HG02571 (cell line): ENCODE results near the gene PRMT5.
"Not testable (repeated sequence)": the region's sequence is repeated elsewhere in the genome, so short reads cannot be mapped to it uniquely, and the experiment has no call there.

Experiments
- ATAC-seq: cut with Tn5 transposase; IDR thresholded peaks from one replicate; pipeline ENCODE4 v1.9.1; 2021; ENCODE audit warnings: mild to moderate bottlenecking, moderate library complexity; ENCODE audit not compliant: unreplicated experiment

Gene PRMT5

GRCh38 chr14:22929104-22929960 lies at the start of gene PRMT5:
TSS of gene PRMT5 (minus strand) at chr14:22929376. CDS start at chr14:22929361, 15 bp downstream.
- peak; percentile 94 for ATAC-seq

DNA sequence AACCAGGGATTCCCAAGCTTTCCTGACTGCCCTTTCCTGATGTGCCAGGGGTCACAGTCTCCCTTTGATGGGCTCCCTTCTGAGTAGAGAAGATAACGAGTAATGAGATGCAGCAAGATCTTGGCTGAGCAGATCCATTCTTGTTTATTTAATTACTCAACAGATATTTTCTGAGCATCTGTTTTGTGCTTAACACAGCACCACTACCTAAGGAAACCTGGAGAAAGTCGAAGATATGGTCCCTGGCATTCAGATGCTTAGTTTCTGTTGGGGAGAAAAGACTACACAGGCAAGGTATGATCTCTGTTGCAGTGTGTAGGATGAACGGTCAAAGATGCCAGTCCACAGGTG lies 49.3 kb upstream of the PRMT5 start:
- ATAC-seq: no peak

- ATAC-seq: no peak
Measured at GRCh38 chr14:22977684-22978486, 48.7 kb upstream of the PRMT5 start.

- ATAC-seq: no peak
Measured at GRCh38 chr14:22977434-22977683, 48.2 kb upstream of the PRMT5 start.

- ATAC-seq: no peak
Measured at GRCh38 chr14:22976620-22977433, 47.7 kb upstream of the PRMT5 start.

DNA sequence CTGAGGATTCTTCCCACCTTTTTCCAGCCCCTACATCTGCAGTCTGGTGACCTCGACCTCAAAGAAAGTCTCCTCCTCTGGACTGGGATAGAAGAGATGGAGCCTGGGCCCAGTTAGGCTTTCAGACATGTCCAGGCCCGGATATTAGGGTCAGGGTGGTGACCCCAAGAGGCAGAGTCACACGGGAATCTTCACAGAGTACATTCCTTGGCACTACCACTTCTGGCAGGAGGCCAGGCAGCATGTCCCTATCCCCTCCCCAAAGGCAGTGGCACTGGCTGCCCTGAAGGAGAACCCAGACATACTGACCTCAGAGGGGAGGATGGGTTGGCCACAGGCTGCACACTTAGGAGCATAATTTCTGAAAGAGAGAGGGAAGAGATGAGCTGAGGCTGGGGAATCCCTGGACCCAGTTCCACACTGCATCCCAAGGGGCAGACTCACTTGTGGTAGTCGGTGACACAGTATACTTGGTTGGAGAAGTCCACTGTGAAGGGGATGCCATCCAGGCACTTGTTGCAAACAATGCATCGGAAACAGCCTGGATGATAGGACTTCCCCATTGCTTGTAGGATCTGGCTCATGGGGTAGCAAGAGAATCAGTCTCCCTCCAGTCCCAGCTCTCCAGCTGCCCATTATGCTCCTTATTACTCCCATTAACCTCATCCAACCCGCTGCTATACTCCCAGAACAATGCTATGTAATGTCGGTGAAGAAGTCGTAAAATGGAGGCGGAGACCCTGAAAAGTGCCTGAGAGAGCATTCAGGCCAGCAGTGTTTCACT lies 45.5 kb upstream of the PRMT5 start:
- ATAC-seq: no peak

- no peak for ATAC-seq
Measured at GRCh38 chr14:22973217-22974032, 44.2 kb upstream of the PRMT5 start.

- no peak for ATAC-seq
Measured at GRCh38 chr14:22972313-22972930, 43.2 kb upstream of the PRMT5 start.

DNA sequence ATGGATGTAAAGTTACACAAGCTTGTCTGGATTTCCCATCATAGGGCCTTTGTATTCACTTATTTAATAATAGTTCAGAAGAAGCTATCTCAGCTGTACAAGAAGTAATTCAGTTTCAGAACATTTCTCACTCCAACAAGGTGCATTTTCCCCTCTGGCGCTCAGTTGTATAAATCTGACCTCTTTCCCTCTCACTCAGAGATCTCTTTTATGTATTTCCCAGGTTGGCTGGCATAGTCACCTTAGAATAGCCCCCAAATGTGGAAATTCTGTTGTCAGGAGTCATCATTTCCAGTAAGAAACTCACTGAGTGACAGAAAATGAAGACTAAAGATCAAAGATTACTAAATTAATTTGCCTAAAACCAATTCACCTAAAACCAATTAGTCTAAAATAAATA lies 42.0 kb upstream of the PRMT5 start:
- ATAC-seq: no peak

DNA sequence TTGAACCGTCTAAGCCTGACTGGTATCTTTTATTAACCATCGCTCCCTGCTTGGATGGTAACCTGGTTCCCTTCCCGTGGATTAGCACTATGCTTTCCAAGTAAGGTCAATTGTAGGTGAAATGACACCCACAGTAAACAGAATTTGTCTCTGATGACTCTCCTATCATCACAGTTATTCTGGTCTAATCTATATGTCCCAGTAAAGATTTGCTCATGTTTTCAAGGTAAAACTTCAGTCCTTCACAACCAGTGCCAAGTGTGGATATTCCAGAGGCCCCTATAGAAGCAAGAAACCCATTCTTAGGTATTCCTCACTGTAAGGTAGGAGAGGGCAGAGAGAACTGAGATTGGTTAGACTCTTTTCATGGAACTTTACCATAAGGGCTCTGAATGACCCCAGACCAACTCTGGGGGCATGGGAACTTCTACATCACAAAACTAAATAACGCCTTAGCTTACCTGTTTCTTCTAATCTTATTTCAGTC lies 37.6 kb upstream of the PRMT5 start:
- ATAC-seq: no peak

GRCh38 chr14:22965916-22966782 lies 37.0 kb upstream of the PRMT5 start:
- ATAC-seq: not testable (repeated sequence)

- no peak for ATAC-seq
Measured at GRCh38 chr14:22962061-22962676, 33.0 kb upstream of the PRMT5 start.

DNA sequence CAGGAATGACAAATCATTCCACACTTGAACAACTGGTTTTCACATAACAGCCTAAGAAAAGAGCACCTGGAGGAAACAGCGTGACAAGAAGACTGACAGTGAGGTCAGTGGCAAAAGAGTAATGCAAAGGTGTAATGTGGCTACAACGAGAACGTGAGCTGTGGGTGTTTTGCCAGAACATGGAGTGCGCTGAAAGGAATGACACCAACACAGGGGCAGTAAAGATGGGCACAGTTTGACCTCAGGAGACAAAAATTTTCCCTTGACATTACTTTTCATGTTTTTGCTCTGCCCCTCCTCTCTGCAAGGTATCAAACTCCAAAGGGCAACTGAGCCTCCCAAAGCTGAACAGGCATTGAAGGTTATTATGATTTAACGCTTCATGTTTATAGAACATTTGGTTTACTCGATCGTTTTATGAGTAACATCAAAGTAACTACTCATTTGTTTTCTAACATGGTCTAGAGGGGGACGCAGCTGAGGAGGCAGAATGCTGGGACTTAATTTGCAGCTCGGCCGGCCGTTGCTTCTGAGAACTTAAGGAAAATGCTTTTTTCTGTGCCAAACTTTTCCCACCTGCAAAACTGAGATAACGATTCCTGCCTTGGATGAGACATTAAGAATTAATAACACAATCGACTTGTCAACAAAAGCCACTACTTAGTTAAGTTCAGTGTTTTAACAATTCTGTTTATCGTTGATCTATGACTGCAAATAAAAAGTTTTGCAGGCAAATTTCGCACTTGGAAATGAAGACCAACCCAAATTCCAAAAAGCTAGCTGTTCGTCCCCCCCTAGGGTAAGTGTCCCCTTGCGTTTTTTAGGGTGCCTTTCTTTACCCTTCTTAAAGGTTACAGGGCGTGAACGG lies 26.8 kb upstream of the PRMT5 start:
- no peak for ATAC-seq

GRCh38 chr14:22952418-22952817 lies 23.2 kb upstream of the PRMT5 start:
- ATAC-seq: no peak

DNA sequence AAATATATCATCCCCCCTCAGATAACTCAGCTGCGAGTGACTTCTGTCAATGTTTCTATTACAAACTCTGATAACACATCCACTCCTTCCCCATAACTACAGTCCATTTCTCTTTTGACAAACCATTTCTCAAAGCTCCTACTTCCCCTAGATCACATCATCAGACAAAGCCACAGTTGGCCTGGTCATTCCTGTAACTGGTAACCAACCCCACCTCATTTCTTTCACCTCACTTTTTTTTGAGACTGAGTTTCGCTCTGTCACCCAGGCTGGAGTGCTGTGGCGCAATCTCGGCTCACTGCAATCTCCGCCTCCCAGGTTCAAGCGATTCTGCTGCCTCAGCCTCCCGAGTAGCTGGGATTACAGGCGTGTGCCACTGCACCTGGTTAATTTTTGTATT lies 22.6 kb upstream of the PRMT5 start:
- ATAC-seq: not testable (repeated sequence)

- ATAC-seq: no peak
Measured at GRCh38 chr14:22945642-22946041, 16.5 kb upstream of the PRMT5 start.

GRCh38 chr14:22939684-22940083 lies 10.5 kb upstream of the PRMT5 start:
- ATAC-seq: no peak
